Caki2 (cell line): ENCODE results near the gene KIRREL3. TPM values are rescaled to one million over a fixed set of nuclear protein-coding genes. Genes with fewer than 3 reads are reported as not detected.
"Not testable (repeated sequence)": the region's sequence is repeated elsewhere in the genome, so short reads cannot be mapped to it uniquely, and the experiment has no call there.

ENCODE experiments used
- DNase-seq: peaks from one replicate; pipeline ENCODE4 v3.0.0-alpha.2; 2015; ENCODE audit warnings: low read depth
- in situ Hi-C: cut with HindIII; loops from 2 replicates; pipeline ENCODE4 v1.10.0; 2016; ENCODE audit warnings: low sequenced_read_pairs, low pct_unique_long_range_greater_than_20kb, mixed read lengths
- total RNA-seq: library from RNA; depleted of rRNA; stranded (reverse); fragments of >200 nt; shearing (Covaris generic); gene quantifications from 2 replicates; pipeline ENCODE4 v1.2.3, GENCODE V29; 2014; ENCODE audit warnings: low replicate concordance

KIRREL3 gene
- total RNA-seq, 1 experiment from 2014 or later = 6.4 TPM

GRCh38 chr11:126408901-126409619 is 591.5 kb downstream of the KIRREL3 start:
- in situ Hi-C loops = no loop called here
- no peak for DNase-seq

GRCh38 chr11:126408496-126408895 is 592.1 kb downstream of the KIRREL3 start:
- no peak for DNase-seq
- in situ Hi-C loops = no loop called here

- in situ Hi-C loops = no loop called here
- DNase-seq = no peak
These were observed 592.8 kb downstream of the KIRREL3 start for GRCh38 chr11:126407682-126408288.

GRCh38 chr11:126407101-126407521 is 593.5 kb downstream of the KIRREL3 start:
- no peak for DNase-seq
- in situ Hi-C loops = no loop called here

GRCh38 chr11:126406368-126406767 is 594.2 kb downstream of the KIRREL3 start:
- in situ Hi-C loops = no loop called here
- DNase-seq = no peak

- in situ Hi-C loops = no loop called here
- DNase-seq = no peak
These were observed 594.7 kb downstream of the KIRREL3 start for GRCh38 chr11:126405906-126406305.

- in situ Hi-C loops = no loop called here
- DNase-seq = no peak
These were observed 595.2 kb downstream of the KIRREL3 start for GRCh38 chr11:126405374-126405773.

- in situ Hi-C loops = no loop called here
- DNase-seq = no peak
These were observed 596.2 kb downstream of the KIRREL3 start for GRCh38 chr11:126404367-126404766.

- DNase-seq = no peak
These were observed 596.9 kb downstream of the KIRREL3 start for GRCh38 chr11:126403658-126404057.

GRCh38 chr11:126403022-126403581 is 597.5 kb downstream of the KIRREL3 start:
- DNase-seq = peak; percentile 57
- in situ Hi-C loops = no loop called here

More at GRCh38 chr11:126403658-126404057, 596.9 kb downstream of the KIRREL3 start:
- in situ Hi-C loops = no loop called here

GRCh38 chr11:126400479-126400878 is 600.1 kb downstream of the KIRREL3 start:
- DNase-seq = no peak
- in situ Hi-C loops = no loop called here

GRCh38 chr11:126400019-126400418 is 600.6 kb downstream of the KIRREL3 start:
- in situ Hi-C loops = no loop called here
- no peak for DNase-seq

- in situ Hi-C loops = no loop called here
- DNase-seq = no peak
These were observed 601.8 kb downstream of the KIRREL3 start for GRCh38 chr11:126398721-126399120.

- in situ Hi-C loops = no loop called here
- DNase-seq = no peak
These were observed 602.3 kb downstream of the KIRREL3 start for GRCh38 chr11:126398296-126398695.

GRCh38 chr11:126396965-126397364 is 603.6 kb downstream of the KIRREL3 start:
- in situ Hi-C loops = no loop called here
- no peak for DNase-seq

- in situ Hi-C loops, DNase-seq: not testable (repeated sequence)
These were observed 604.3 kb downstream of the KIRREL3 start for GRCh38 chr11:126396266-126396665.

- in situ Hi-C loops, DNase-seq: not testable (repeated sequence)
These were observed 604.8 kb downstream of the KIRREL3 start for GRCh38 chr11:126395784-126396183.

- DNase-seq = peak; percentile 50
These were observed 605.9 kb downstream of the KIRREL3 start for GRCh38 chr11:126394634-126395072.

GRCh38 chr11:126394036-126394435 is 606.5 kb downstream of the KIRREL3 start:
- in situ Hi-C loops = no loop called here
- DNase-seq = no peak

More at GRCh38 chr11:126394634-126395072, 605.9 kb downstream of the KIRREL3 start:
- in situ Hi-C loops = not testable (repeated sequence)
